ENCODE data around the gene AHCTF1.

DNA sequence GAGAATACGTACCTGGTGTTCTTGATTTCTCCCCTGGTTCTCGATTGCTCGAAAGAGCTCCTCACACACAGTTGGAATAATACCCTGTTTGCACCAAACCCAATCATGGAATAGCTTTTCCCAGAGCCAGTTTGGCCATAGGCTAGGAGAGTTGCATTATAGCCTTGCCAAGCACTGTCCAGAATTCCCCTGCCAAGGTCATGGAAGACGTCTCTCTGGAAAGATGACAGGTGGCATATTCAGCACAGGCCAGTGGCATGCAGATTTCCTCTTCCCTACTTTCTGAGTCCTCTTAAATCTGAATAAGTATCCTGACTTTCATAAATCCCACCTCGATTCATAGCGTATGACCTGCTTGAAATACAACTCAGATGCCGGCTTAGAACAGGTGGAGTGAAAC lies 111.1 kb downstream of the AHCTF1 start:
- TF ChIP-seq, protein P1, sequence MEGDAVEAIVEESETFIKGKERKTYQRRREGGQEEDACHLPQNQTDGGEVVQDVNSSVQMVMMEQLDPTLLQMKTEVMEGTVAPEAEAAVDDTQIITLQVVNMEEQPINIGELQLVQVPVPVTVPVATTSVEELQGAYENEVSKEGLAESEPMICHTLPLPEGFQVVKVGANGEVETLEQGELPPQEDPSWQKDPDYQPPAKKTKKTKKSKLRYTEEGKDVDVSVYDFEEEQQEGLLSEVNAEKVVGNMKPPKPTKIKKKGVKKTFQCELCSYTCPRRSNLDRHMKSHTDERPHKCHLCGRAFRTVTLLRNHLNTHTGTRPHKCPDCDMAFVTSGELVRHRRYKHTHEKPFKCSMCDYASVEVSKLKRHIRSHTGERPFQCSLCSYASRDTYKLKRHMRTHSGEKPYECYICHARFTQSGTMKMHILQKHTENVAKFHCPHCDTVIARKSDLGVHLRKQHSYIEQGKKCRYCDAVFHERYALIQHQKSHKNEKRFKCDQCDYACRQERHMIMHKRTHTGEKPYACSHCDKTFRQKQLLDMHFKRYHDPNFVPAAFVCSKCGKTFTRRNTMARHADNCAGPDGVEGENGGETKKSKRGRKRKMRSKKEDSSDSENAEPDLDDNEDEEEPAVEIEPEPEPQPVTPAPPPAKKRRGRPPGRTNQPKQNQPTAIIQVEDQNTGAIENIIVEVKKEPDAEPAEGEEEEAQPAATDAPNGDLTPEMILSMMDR (IDR thresholded peaks at IDR 0.05; ENCODE audit: insufficient read depth, low read length, poor library complexity, severe bottlenecking): no peak
- no peak for TF ChIP-seq EZH2phosphoT487 (conservative IDR thresholded peaks at IDR 0.05; ENCODE audit: low read length)

Measured in SU-DHL-6 (cell line).